PC-9 (cell line): ENCODE data around the gene NEK8. TPM values are rescaled to one million over a fixed set of nuclear protein-coding genes. Genes with fewer than 3 reads are reported as not detected.
A peak's percentile ranks its signal among the peaks of the same experiment; 100 is the strongest.

Experiments used
- BruUV-seq: library from RNA; stranded (reverse); fragments of 400-500 nt; replicated peaks from 2 replicates; lab custom pipeline; 2021; lab: Mats Ljungman, UMichigan
- CTCF ChIA-PET: fragments of 300-600 bp; sonication (Branson Sonifier 250); formaldehyde crosslinking; loops from one replicate; lab custom pipeline; 2022; ENCODE audit warnings: antibody characterized with exemption; lab: Charles Lee
- POLR2A ChIA-PET: fragments of 300-600 bp; sonication (Branson Sonifier 250); formaldehyde crosslinking; loops from one replicate; lab custom pipeline; 2022; ENCODE audit warnings: antibody characterized with exemption; ENCODE audit not compliant: unreplicated experiment; lab: Charles Lee
- DNase-seq, 2 experiments: peaks; one replicate each; pipeline versions ENCODE4 v3.0.0 to v3.0.0-alpha.2; 2015 to 2022; ENCODE audit warnings: mixed read lengths in 1 of 2
- H2AFZ ChIP-seq: fragments of 200-600 bp; sonication (generic); 2 replicates; pipeline ENCODE4 v1.8.1; 2017; ENCODE audit warnings: antibody characterized with exemption
- H3F3A ChIP-seq: fragments of 200-600 bp; sonication (generic); 2 replicates; pipeline ENCODE4 v1.8.1; 2017; ENCODE audit warnings: antibody characterized with exemption, mild to moderate bottlenecking, low read depth; ENCODE audit not compliant: insufficient read depth
- H3K27ac ChIP-seq: fragments of 200-600 bp; sonication (generic); 2 replicates; pipeline ENCODE4 v1.6.1; 2016; ENCODE audit warnings: mixed run types
- H3K27me3 ChIP-seq: fragments of 200-600 bp; sonication (generic); 2 replicates; pipeline ENCODE4 v1.6.1; 2016; ENCODE audit warnings: low read depth, mixed run types; ENCODE audit not compliant: insufficient read depth
- H3K36me3 ChIP-seq: fragments of 200-600 bp; sonication (generic); 2 replicates; pipeline ENCODE4 v1.6.1; 2016; ENCODE audit warnings: low read depth, mixed run types
- H3K4me1 ChIP-seq: fragments of 200-600 bp; sonication (generic); replicated peaks from 2 replicates; pipeline ENCODE4 v1.6.1; 2016; ENCODE audit warnings: mixed run types; ENCODE audit not compliant: insufficient read depth
- H3K4me2 ChIP-seq: fragments of 200-600 bp; sonication (generic); 2 replicates; pipeline ENCODE4 v1.6.1; 2017; ENCODE audit warnings: mixed run types
- H3K4me3 ChIP-seq: fragments of 200-600 bp; sonication (generic); 2 replicates; pipeline ENCODE4 v1.6.1; 2016; ENCODE audit warnings: mixed run types
- H3K79me2 ChIP-seq: fragments of 200-600 bp; sonication (generic); 2 replicates; pipeline ENCODE4 v1.6.1; 2017; ENCODE audit warnings: low read depth, mixed run types
- H3K9me2 ChIP-seq: fragments of 200-600 bp; sonication (generic); 2 replicates; pipeline ENCODE4 v1.8.1; 2017; ENCODE audit warnings: mild to moderate bottlenecking; ENCODE audit not compliant: insufficient read depth
- H3K9me3 ChIP-seq: fragments of 200-600 bp; sonication (generic); 2 replicates; pipeline ENCODE4 v1.8.1; 2016; ENCODE audit warnings: low read depth; ENCODE audit not compliant: insufficient read depth
- H4K20me1 ChIP-seq: fragments of 200-600 bp; sonication (generic); 2 replicates; pipeline ENCODE4 v1.8.1; 2017; ENCODE audit not compliant: insufficient read depth
- EZH2 ChIP-seq: fragments of 200-600 bp; sonication (generic); IDR thresholded peaks from 2 replicates; pipeline ENCODE4 v1.8.0; 2017; ENCODE audit warnings: antibody characterized with exemption, low read depth
- intact Hi-C: fragments of 100-400 bp; cut with micrococcal nuclease; formaldehyde crosslinking; loops from one replicate; pipeline ENCODE4 v1.10.0; 2022; ENCODE audit not compliant: unreplicated experiment
- total RNA-seq: library from RNA; stranded (reverse); gene quantifications from 2 replicates; pipeline ENCODE4 v1.2.3, GENCODE V29; 2021
- TF ChIP-seq, protein P1 (sequence below): fragments of 200-600 bp; sonication (generic); conservative IDR thresholded peaks from 2 replicates; pipeline ENCODE4 v1.6.1; 2017; ENCODE audit warnings: mixed run types, antibody characterized with exemption, mild to moderate bottlenecking, moderate library complexity

The NEK8 gene
- total RNA-seq, 1 experiment from 2014 or later, result 12.1 TPM

DNA sequence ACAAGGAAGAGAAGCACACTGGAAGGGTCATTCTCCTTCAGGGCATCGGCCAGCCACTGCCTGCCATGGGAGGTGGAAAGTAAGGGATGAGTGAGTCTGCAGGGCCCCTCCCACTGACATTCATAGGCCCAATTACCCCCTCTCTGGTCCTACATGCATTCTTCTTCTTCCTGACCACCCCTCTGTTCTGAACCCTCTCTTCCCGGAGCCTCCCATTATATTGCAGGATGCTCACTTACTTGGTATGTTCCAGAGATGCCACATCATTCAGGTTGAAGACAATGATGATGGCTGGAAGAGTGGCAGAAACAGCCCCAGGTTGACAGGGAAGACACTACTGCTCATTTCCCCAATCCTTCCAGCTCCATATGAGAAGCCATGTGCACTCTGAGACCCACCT lies 13.4 kb upstream of the NEK8 start:
- H3K36me3 ChIP-seq, result peaks cover 6% of the 10 kb centered on the region
- intact Hi-C loops, result loop anchor here (5.0 kb wide), 1 partner anchor 187 kb away; the partner anchor contains the start of gene DHRS13
- H3K4me2 ChIP-seq, result 0 out of 2 replicates have a peak overlapping the region, but pooled peaks have one; percentile 97
- H3K27ac ChIP-seq, result no peak overlapping the region
- no peaks in the 10 kb centered on the region for H4K20me1 ChIP-seq
- peaks cover 59% of the 10 kb centered on the region for H3F3A ChIP-seq
- H2AFZ ChIP-seq, result no peak overlapping the region
- H3K27me3 ChIP-seq, result no peaks in the 10 kb centered on the region
- TF ChIP-seq, protein P1, sequence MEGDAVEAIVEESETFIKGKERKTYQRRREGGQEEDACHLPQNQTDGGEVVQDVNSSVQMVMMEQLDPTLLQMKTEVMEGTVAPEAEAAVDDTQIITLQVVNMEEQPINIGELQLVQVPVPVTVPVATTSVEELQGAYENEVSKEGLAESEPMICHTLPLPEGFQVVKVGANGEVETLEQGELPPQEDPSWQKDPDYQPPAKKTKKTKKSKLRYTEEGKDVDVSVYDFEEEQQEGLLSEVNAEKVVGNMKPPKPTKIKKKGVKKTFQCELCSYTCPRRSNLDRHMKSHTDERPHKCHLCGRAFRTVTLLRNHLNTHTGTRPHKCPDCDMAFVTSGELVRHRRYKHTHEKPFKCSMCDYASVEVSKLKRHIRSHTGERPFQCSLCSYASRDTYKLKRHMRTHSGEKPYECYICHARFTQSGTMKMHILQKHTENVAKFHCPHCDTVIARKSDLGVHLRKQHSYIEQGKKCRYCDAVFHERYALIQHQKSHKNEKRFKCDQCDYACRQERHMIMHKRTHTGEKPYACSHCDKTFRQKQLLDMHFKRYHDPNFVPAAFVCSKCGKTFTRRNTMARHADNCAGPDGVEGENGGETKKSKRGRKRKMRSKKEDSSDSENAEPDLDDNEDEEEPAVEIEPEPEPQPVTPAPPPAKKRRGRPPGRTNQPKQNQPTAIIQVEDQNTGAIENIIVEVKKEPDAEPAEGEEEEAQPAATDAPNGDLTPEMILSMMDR, result no peak
- no peak for TF ChIP-seq EZH2
- no peak for DNase-seq
- H3K9me2 ChIP-seq, result no peaks in the 10 kb centered on the region
- no TSS peak for BruUV-seq
- H3K9me3 ChIP-seq, result no peaks in the 10 kb centered on the region
- H3K79me2 ChIP-seq, result peaks cover 36% of the 10 kb centered on the region
- CTCF ChIA-PET, result no interaction called here
- peaks cover 25% of the 10 kb centered on the region for H3K4me1 ChIP-seq
- H3K4me3 ChIP-seq, result no peak overlapping the region
- POLR2A ChIA-PET, result no interaction called here

DNA sequence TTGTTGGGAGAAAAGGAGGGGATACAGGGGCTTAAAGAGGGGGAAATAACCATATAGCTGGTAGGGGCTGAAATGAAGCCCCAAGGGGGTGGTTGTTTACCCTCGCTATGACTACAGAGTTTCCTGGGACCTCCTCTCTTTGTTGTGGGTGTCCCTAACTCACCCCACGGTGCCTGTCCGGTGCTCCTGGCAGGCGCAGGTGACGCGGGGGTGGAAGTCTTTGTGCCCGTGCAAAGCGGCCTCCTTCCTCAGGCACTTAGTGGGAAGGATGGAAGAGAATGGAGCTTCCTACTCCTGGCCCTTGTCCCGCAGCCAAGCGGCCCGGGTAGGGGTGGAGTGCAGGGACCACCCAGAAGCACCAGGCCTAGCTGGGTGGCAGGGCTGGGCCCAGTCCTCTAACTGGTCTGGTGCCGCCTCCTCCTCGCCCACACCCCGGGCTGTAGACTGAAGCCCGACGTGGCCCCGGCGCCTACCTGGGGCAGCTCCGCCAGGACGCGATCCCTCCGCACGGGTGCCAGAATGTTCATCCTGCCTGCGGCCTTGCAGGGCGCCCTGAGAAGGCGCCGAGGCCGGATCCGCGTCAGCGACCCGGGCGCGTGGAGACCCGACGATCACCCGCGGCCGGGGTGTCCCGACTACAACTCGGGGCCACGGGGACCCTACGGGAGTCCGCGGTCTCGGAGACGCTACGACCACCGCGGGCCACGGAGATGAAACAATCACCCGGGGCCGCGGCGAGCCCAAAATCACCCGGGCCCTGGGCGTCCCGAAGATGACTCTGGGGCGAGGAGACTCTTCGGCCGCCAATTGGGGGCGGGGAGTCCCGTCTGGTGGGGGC lies 11.6 kb upstream of the NEK8 start:
- peaks cover 28% of the 10 kb centered on the region for H3K4me1 ChIP-seq
- POLR2A ChIA-PET, result interaction anchor here (0.6 kb wide), 1 partner anchor 139 kb away, joined by 6 read pairs; no protein-coding TSS in a partner anchor
- peaks cover 66% of the 10 kb centered on the region for H3F3A ChIP-seq
- H2AFZ ChIP-seq, result peak overlapping the region; percentile 91
- H3K79me2 ChIP-seq, result peaks cover 53% of the 10 kb centered on the region
- no peaks in the 10 kb centered on the region for H3K27me3 ChIP-seq
- peaks cover 23% of the 10 kb centered on the region for H3K36me3 ChIP-seq
- TF ChIP-seq, protein P1, result no peak
- TF ChIP-seq EZH2, result no peak
- H3K9me3 ChIP-seq, result no peaks in the 10 kb centered on the region
- H3K4me3 ChIP-seq, result peak overlapping the region; percentile 87
- H3K9me2 ChIP-seq, result no peaks in the 10 kb centered on the region
- intact Hi-C loops, result loop anchor here (5.0 kb wide), 1 partner anchor 185 kb away; the partner anchor contains the start of gene DHRS13
- peak overlapping the region; percentile 97 for H3K4me2 ChIP-seq
- TSS peak; percentile 25 for BruUV-seq
- CTCF ChIA-PET, result interaction anchor here (0.7 kb wide), 1 partner anchor 401 kb away, joined by 3 read pairs; no protein-coding TSS in a partner anchor
- peak in 1 of 2 experiments; percentile 25 for DNase-seq
- H4K20me1 ChIP-seq, result peaks cover 13% of the 10 kb centered on the region
- H3K27ac ChIP-seq, result peak overlapping the region; percentile 82

DNA sequence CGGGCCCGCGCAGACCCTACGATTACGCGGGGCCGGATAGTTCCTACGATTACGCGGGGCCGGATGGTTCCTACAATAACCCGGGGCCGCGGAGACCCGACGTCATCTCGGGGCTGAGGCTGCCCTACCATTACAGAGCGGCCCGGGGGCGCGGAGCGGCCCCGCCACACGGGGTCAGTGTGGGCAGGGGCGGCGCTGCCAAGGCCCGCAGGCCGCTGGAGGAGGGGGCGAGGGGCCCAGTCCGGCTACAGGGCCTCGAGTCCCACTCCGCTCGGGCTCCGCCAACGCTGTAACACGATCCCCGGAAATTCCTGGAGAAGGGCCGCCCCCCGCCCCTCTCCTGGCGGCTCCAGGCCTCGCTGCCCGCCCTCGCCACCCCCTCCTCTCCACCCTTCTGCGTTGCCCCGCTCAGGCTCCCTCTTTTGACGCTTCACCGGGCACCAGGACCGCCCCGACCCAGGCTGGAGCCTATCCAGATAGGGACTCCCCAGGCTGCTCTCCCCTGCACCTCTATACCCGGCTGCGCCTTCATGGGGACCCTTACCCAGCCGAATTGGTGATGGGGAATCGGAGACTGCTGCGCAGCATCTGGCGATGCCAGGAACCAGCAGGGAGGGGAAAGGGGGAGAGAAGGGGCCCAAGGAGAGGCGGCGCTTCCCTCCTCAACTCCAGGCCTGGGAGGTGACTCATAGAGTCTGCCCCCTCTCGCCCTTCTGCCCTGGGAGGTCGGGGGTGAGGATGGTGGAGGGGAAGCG lies 10.8 kb upstream of the NEK8 start, which contains the start of gene RAB34:
Gene RAB34, minus strand, starts transcription at position 291 of the 755 bp plus-strand sequence. CDS start 602 bp downstream, outside the sequence.
- Histone ChIP-seq H3K4me3 (peak within 1 kb of the TSS; percentile 87), H2AFZ (peak within 1 kb of the TSS; percentile 91), H3K9me3 (no peaks in the 10 kb centered on the region), H3F3A (peaks cover 66% of the 10 kb centered on the region), H3K27me3 (no peaks in the 10 kb centered on the region), H3K27ac (peak within 1 kb of the TSS; percentile 82), H3K9me2 (no peaks in the 10 kb centered on the region), H3K79me2 (peaks cover 61% of the 10 kb centered on the region), H4K20me1 (peaks cover 21% of the 10 kb centered on the region), H3K4me1 (peaks cover 35% of the 10 kb centered on the region), H3K36me3 (peaks cover 30% of the 10 kb centered on the region), H3K4me2 (peak within 1 kb of the TSS; percentile 97)
- TF ChIP-seq EZH2, result no peak
- TF ChIP-seq, protein P1, result no peak; the same call in 1 of the 2 replicates
- intact Hi-C loops, result loop anchor here (2.0 to 5.0 kb wide), 2 partner anchors 185 to 233 kb away; partner anchors contain the start of genes DHRS13 and PHF12
- peak; percentile 74 to 93 for DNase-seq
- ChIA-PET CTCF (no interaction called here), POLR2A (no interaction called here)
- no TSS peak for BruUV-seq
